IPS DF 6.9 (cell line): ENCODE measurements around the gene TNFAIP2.
"Not testable (repeated sequence)": the region's sequence is repeated elsewhere in the genome, so short reads cannot be mapped to it uniquely, and the experiment has no call there.

Experiments used
- DNase-seq: peaks from one replicate; pipeline ENCODE4 v3.0.0-alpha.2; 2013; ENCODE audit warnings: low read depth, low spot score
- H3K27ac ChIP-seq: one replicate; pipeline ENCODE4 v1.5.1; 2013; ENCODE audit warnings: low read length, control low read depth
- H3K27me3 ChIP-seq: 2 replicates; pipeline ENCODE4 v1.6.1; 2013; ENCODE audit warnings: mild to moderate bottlenecking, low read length; ENCODE audit not compliant: control insufficient read depth, insufficient read depth
- H3K36me3 ChIP-seq: 2 replicates; pipeline ENCODE4 v1.6.1; 2013; ENCODE audit warnings: low read length; ENCODE audit not compliant: control insufficient read depth, insufficient read depth
- H3K4me1 ChIP-seq: 2 replicates; pipeline ENCODE4 v1.6.1; 2013; ENCODE audit warnings: low read length; ENCODE audit not compliant: control insufficient read depth, insufficient read depth
- H3K4me3 ChIP-seq: 2 replicates; pipeline ENCODE4 v1.5.1; 2013; ENCODE audit warnings: mild to moderate bottlenecking, low read length
- H3K9me3 ChIP-seq: 2 replicates; pipeline ENCODE4 v1.6.1; 2013; ENCODE audit warnings: low read length, inconsistent platforms; ENCODE audit not compliant: control insufficient read depth, insufficient read depth
- WGBS: extraction: QIAGEN DNeasy Blood & Tissue Kit; methylation state at CpG from one replicate; pipeline ENCODE4 v1.1.7; 2013; ENCODE audit warnings: mixed read lengths, missing lambda C conversion rate; ENCODE audit not compliant: insufficient read length, insufficient coverage; 5-methylcytosine and 5-hydroxymethylcytosine counted together

The TNFAIP2 gene

DNA sequence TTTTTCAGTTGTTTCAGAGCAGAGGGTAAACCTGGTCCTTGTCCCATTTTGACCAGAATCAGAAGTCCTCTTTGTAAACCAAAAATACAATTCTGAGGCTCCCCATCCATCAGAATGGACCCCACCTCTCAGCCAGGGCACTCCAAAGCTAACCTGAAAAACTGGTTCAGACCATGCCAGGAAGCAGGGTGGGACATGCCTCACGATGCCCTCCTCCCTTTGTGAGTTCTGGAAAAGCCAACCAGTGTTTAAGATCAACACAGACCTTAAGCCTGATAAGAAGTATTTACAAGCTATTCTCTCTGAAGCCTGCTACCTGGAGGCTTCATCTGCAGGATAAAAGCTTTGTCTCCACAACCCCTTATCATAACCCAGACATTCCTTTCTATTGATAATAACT lies 35.4 kb downstream of the TNFAIP2 start:
- H3K36me3 ChIP-seq: no peaks in the 10 kb centered on the region
- no CpG with 5 or more reads among the region's 1 CpG for WGBS
- no peak for DNase-seq
- H3K4me3 ChIP-seq: no peak overlapping the region
- H3K4me1 ChIP-seq: no peaks in the 10 kb centered on the region; the same call in 1 of the 2 replicates
- H3K27me3 ChIP-seq: no peaks in the 10 kb centered on the region
- H3K27ac ChIP-seq: no peak overlapping the region
- H3K9me3 ChIP-seq: 0 out of 2 replicates have a peak, but pooled peaks cover 1% of the 10 kb centered on the region

DNA sequence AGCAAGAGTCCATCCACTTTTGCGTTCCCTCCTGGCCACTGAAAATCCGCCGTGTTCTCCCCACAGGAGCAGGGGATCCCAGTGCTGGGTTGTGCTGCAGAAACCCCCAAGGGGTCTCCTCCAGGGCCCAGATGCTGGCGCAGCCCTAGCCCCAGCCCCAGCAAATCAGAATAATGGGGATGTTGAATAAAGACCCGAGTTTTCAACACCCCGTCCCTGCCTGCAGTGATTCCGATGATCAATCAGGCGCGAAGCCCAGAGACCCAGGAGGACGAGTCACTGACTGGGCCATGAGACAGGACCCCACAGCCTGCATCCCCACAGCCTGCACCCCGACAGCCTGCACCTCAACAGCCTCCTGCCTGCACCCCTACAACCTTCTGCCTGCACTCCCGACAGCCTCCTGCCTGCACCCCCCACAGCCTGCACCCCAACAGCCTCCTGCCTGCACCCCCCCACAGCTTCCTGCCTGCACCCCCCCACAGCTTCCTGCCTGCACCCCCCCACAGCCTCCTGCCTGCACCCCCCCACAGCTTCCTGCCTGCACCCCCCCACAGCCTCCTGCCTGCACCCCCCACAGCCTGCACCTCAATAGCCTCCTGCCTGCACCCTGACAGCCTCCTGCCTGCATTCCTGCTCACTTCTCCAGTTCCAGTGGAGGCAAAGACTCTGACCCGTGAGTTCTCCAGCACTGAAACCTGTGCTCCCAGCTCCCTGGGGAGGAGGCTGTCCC lies 37.2 kb downstream of the TNFAIP2 start:
- Histone ChIP-seq H3K27me3 (no peaks in the 10 kb centered on the region), H3K36me3 (no peaks in the 10 kb centered on the region), H3K9me3 (0 out of 2 replicates have a peak, but pooled peaks cover 1% of the 10 kb centered on the region), H3K4me1 (no peaks in the 10 kb centered on the region; the same call in 1 of the 2 replicates), H3K4me3 (no peak overlapping the region), H3K27ac (no peak overlapping the region)
- no peak for DNase-seq
- WGBS: no CpG with 5 or more reads among the region's 13 CpGs

- WGBS: no CpG with 5 or more reads among the region's 4 CpGs
- Histone ChIP-seq H3K27me3 (no peaks in the 10 kb centered on the region), H3K9me3 (0 out of 2 replicates have a peak, but pooled peaks cover 1% of the 10 kb centered on the region), H3K36me3 (no peaks in the 10 kb centered on the region), H3K4me3 (no peak overlapping the region), H3K27ac (no peak overlapping the region), H3K4me1 (no peaks in the 10 kb centered on the region; the same call in 1 of the 2 replicates)
- no peak for DNase-seq
Measured at GRCh38 chr14:103161054-103161397, 37.8 kb downstream of the TNFAIP2 start.

- Histone ChIP-seq H3K27me3 (no peaks in the 10 kb centered on the region), H3K36me3 (no peaks in the 10 kb centered on the region), H3K4me3 (no peak overlapping the region), H3K27ac (no peak overlapping the region), H3K9me3 (0 out of 2 replicates have a peak, but pooled peaks cover 1% of the 10 kb centered on the region), H3K4me1 (no peaks in the 10 kb centered on the region)
- WGBS: no CpG with 5 or more reads among the region's 5 CpGs
- DNase-seq: no peak
Measured at GRCh38 chr14:103163199-103163598, 39.9 kb downstream of the TNFAIP2 start.

DNA sequence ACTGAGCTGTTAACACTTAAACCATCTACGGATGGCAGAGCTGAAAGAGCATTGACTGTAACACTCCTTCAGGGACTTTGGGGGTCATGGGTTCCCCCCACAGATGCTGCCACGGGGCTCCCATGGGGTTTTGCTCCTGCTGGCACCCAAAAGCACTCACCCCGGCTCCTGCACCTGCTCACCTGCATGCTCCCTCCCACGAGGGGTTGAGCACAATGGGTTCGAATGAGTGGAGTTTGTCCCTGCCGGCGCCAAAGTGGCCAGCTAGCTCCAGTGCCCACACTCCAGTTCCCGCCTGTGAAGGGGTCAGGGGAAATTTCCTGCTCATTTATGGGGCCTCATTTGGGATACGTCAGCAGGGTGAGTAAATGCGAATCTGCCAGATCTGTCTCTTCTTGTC lies 40.7 kb downstream of the TNFAIP2 start:
- Histone ChIP-seq H3K4me3 (no peak overlapping the region), H3K36me3 (no peaks in the 10 kb centered on the region), H3K27ac (no peak overlapping the region), H3K27me3 (no peaks in the 10 kb centered on the region), H3K9me3 (0 out of 2 replicates have a peak, but pooled peaks cover 1% of the 10 kb centered on the region), H3K4me1 (no peaks in the 10 kb centered on the region)
- no peak for DNase-seq
- WGBS: no CpG with 5 or more reads among the region's 10 CpGs

DNA sequence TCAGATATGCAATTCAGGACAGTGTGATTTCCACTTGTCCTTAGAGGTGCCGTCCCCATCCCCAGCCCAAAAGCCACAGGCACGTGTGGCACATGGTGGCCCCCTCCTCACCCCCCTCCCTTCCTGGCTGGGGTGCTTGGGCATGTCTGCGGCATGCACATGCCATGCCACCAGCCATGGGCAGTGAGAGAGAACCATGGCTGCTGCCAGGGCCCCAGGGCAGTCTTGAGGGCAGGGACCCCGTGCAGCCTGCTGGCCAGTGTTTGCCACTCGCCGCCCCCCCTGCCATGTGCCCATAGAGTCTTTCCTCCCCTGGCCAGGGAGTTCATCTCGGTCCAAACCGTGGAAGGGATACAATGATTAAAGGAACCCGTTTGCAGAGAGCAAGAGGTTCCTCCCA lies 41.5 kb downstream of the TNFAIP2 start:
- Histone ChIP-seq H3K9me3 (0 out of 2 replicates have a peak, but pooled peaks cover 1% of the 10 kb centered on the region), H3K4me3 (no peak overlapping the region), H3K36me3 (no peaks in the 10 kb centered on the region), H3K27me3 (no peaks in the 10 kb centered on the region), H3K4me1 (no peaks in the 10 kb centered on the region), H3K27ac (no peak overlapping the region)
- WGBS: no CpG with 5 or more reads among the region's 9 CpGs
- no peak for DNase-seq

DNA sequence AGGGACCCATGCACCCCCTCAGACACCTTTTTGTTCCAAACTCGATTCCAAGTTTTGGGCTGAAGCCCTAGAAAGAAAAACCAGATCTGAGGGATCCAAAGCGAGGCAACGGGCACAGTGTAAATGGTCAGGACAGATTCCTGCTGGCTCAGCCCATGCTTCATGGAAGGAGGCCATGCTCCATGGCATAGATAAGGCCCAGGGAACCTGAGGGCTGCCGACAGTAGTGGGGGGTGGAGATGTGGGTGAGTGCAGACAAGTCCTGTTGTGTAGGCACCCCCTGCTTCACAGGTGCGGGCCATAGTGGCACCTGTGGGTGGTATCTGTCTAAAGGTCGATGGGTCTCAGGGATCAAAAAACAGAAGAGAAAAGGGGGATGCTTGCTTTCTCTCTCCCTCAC lies 42.1 kb downstream of the TNFAIP2 start:
- H3K36me3 ChIP-seq: no peaks in the 10 kb centered on the region
- DNase-seq: no peak
- WGBS: no CpG with 5 or more reads among the region's 6 CpGs
- no peak overlapping the region for H3K27ac ChIP-seq
- H3K9me3 ChIP-seq: peaks cover 4% of the 10 kb centered on the region; the same call in 1 of the 2 replicates
- no peaks in the 10 kb centered on the region for H3K27me3 ChIP-seq
- no peaks in the 10 kb centered on the region for H3K4me1 ChIP-seq
- H3K4me3 ChIP-seq: no peak overlapping the region

GRCh38 chr14:103169954-103170353 lies 46.7 kb downstream of the TNFAIP2 start:
- no peak overlapping the region for H3K27ac ChIP-seq
- H3K27me3 ChIP-seq: no peaks in the 10 kb centered on the region
- WGBS: no CpG with 5 or more reads among the region's 6 CpGs
- H3K9me3 ChIP-seq: peaks cover 3% of the 10 kb centered on the region; the same call in 1 of the 2 replicates
- no peaks in the 10 kb centered on the region for H3K36me3 ChIP-seq
- no peaks in the 10 kb centered on the region for H3K4me1 ChIP-seq
- no peak overlapping the region for H3K4me3 ChIP-seq
- no peak for DNase-seq

- WGBS: no CpG with 5 or more reads among the region's 2 CpGs
- not testable (repeated sequence) for H3K27ac ChIP-seq, H3K36me3 ChIP-seq, H3K4me1 ChIP-seq, H3K27me3 ChIP-seq, DNase-seq, H3K9me3 ChIP-seq, H3K4me3 ChIP-seq
Measured at GRCh38 chr14:103171206-103171605, 47.9 kb downstream of the TNFAIP2 start.

DNA sequence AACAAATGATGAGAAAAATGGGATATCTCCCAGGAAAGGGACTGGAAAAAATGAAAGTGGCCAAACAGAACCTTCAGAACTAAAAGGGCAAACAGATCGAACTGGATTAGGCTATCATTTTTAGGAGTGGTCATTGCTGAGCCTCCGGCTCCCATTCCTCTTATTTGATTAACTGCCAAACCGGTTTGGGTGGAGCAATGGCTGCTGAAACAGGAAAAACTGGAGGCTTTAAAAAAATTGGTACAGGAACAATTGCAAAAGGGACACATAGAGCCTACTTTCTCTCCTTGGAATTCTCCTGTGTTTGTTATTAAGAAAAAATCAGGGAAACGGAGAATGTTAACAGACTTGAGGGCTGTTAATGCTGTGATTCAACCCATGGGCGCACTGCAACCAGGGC lies 49.7 kb downstream of the TNFAIP2 start:
- Histone ChIP-seq H3K27me3 (no peaks in the 10 kb centered on the region), H3K4me3 (no peak overlapping the region), H3K36me3 (no peaks in the 10 kb centered on the region), H3K4me1 (no peaks in the 10 kb centered on the region; the same call in 1 of the 2 replicates), H3K9me3 (peaks cover 3% of the 10 kb centered on the region; the same call in 1 of the 2 replicates), H3K27ac (no peak overlapping the region)
- no peak for DNase-seq
- WGBS: no CpG with 5 or more reads among the region's 5 CpGs

- H3K27ac ChIP-seq, H3K4me1 ChIP-seq: not testable (repeated sequence)
Measured at GRCh38 chr14:103173887-103174286, 50.6 kb downstream of the TNFAIP2 start.

More at GRCh38 chr14:103173887-103174286, 50.6 kb downstream of the TNFAIP2 start:
- not testable (repeated sequence) for H3K9me3 ChIP-seq, H3K4me3 ChIP-seq, DNase-seq, H3K36me3 ChIP-seq, H3K27me3 ChIP-seq
- WGBS: no CpG with 5 or more reads among the region's 2 CpGs
